Breast epithelium (tissue), 3 donors: ENCODE results near the gene SLC35G3.

ENCODE experiments used
- POLR2AphosphoS5 ChIP-seq, 3 donors: sonication (generic); formaldehyde crosslinking; IDR thresholded peaks; one replicate each; pipeline ENCODE4 v1.6.1; 2017; ENCODE audit warnings: antibody characterized with exemption in 3 of 3
- TF ChIP-seq, protein P1 (sequence below), 3 donors: fragments of 450-650 bp; IDR thresholded peaks; one replicate each; pipeline ENCODE4 v1.5.1; 2016 to 2017; ENCODE audit warnings: antibody characterized with exemption in 3 of 3, mild to moderate bottlenecking in 3 of 3, moderate library complexity in 3 of 3

DNA sequence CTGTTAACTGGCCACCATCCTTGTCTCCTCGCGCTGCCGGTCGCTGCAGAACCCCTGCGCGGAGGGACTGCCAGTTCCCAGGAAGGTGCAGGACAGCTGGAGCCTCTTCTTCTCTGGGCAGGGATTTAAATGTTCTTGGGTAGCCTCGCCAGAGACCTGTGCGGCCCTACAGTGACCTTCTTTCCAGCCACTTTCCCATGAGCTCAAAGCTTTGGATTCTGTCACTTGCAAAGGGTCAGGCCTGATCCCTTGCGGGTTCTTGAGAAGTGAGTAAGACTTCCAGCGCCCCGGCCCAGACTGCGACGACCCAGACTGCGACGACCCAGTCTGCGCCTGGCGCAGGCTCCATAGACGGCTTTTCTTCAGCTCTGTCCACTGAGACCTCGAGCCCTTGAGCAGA is 47.3 kb upstream of the SLC35G3 start:
- TF ChIP-seq, protein P1, sequence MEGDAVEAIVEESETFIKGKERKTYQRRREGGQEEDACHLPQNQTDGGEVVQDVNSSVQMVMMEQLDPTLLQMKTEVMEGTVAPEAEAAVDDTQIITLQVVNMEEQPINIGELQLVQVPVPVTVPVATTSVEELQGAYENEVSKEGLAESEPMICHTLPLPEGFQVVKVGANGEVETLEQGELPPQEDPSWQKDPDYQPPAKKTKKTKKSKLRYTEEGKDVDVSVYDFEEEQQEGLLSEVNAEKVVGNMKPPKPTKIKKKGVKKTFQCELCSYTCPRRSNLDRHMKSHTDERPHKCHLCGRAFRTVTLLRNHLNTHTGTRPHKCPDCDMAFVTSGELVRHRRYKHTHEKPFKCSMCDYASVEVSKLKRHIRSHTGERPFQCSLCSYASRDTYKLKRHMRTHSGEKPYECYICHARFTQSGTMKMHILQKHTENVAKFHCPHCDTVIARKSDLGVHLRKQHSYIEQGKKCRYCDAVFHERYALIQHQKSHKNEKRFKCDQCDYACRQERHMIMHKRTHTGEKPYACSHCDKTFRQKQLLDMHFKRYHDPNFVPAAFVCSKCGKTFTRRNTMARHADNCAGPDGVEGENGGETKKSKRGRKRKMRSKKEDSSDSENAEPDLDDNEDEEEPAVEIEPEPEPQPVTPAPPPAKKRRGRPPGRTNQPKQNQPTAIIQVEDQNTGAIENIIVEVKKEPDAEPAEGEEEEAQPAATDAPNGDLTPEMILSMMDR (IDR thresholded peaks at IDR 0.05): no peak
- TF ChIP-seq POLR2AphosphoS5 (IDR thresholded peaks at IDR 0.05): no peak
